GM18868 (cell line): ENCODE results near the gene SLC17A7.
"Not testable (repeated sequence)": the region's sequence is repeated elsewhere in the genome, so short reads cannot be mapped to it uniquely, and the experiment has no call there.

ENCODE experiments used
- ATAC-seq: cut with Tn5 transposase; IDR thresholded peaks from one replicate; pipeline ENCODE4 v1.9.1; 2021; ENCODE audit warnings: mild to moderate bottlenecking, moderate library complexity; ENCODE audit not compliant: unreplicated experiment

SLC17A7 gene

GRCh38 chr19:49470615-49470978 is 29.3 kb upstream of the SLC17A7 start:
- no peak for ATAC-seq

DNA sequence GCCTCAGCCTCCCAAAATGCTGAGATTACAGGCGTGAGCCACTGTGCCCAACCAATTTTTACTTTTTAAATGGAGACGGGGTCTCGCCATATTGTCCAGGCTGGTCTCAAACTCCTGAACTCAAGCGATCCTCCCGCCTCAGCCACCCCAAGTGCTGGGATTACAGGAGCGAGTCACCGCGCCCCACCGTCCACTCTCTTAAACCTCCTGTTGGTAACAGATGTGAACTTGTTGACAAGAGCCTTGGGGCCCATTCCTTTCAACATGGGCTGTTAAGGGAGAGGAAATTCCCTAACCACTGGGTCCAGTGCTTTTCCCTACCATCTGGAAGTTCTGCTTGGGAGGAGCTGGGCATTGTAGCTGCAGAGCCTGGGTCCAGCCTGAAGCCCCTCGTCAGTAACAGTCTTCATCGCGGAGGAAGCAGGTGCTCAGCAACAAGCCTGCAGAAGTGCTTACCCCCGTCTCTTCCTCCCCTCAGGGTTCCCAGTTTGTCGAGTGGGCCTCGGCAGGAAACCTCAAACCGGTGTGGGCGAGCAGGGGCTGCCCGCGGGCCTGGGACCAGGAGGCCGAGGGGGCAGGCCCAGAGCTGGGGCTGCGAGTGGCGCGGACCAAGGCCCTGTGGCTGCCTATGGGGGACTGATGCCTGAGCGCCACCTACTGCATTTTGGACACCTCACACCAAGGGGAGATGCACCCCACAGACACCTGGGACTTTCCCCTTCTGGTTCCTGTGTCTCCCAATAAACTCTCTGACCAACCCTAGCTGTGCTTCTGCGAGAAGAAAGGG is 28.7 kb upstream of the SLC17A7 start:
- ATAC-seq: peak; percentile 48

DNA sequence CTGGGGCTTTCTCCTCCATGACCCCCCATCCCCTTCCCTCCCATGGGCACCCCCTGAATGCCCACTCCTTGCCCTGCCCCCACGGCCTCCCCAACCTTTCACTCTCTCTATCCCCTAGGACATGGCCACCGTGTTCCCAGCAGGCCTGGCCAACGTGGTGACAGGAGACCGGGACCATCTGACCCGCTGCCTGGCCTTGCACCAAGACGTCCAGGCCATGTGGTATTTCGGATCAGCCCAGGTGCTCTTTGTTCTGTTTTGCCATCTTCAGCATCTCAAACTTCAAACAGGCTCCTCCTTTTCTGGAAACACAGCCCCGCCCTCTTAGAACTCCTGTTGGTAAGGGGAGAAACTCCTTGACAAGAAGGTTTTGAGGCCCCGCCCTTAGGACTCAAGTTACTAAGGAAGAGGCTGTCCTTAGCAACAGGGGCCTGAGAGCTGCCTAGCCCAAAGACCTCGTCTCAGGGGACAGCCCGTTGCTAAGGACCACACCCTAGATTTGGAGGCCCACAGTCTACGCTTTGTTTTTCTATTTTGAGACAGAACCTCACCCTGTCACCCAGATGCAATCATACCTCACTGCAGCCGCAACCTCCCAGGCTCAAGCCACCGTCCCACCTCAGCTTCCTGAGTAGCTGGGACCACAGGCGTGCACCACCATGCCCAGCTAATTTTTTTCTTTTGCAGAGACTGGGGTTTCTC is 27.6 kb upstream of the SLC17A7 start:
- peak; percentile 57 for ATAC-seq

- no peak for ATAC-seq
These were observed 26.9 kb upstream of the SLC17A7 start for GRCh38 chr19:49468199-49468598.

- no peak for ATAC-seq
These were observed 24.0 kb upstream of the SLC17A7 start for GRCh38 chr19:49465371-49465770.

- no peak for ATAC-seq
These were observed 22.8 kb upstream of the SLC17A7 start for GRCh38 chr19:49463960-49464740.

GRCh38 chr19:49462492-49462891 is 21.2 kb upstream of the SLC17A7 start:
- ATAC-seq: no peak

DNA sequence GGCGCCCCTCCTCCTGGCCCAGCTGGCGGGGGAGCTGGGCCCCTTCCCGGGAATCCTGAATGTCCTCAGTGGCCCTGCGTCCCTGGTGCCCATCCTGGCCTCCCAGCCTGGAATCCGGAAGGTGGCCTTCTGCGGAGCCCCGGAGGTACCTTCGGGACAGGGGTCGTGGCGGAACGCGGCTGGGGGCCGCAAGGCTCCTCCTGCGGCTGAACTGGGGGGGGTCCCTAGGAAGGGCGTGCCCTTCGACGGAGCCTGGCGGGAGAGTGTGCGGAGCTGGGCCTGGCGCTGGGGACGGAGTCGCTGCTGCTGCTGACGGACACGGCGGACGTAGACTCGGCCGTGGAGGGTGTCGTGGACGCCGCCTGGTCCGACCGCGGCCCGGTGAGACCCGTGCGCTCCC is 20.3 kb upstream of the SLC17A7 start:
- ATAC-seq: no peak

GRCh38 chr19:49461130-49461529 is 19.8 kb upstream of the SLC17A7 start:
- not testable (repeated sequence) for ATAC-seq

- ATAC-seq: no peak
These were observed 18.1 kb upstream of the SLC17A7 start for GRCh38 chr19:49459388-49459787.

DNA sequence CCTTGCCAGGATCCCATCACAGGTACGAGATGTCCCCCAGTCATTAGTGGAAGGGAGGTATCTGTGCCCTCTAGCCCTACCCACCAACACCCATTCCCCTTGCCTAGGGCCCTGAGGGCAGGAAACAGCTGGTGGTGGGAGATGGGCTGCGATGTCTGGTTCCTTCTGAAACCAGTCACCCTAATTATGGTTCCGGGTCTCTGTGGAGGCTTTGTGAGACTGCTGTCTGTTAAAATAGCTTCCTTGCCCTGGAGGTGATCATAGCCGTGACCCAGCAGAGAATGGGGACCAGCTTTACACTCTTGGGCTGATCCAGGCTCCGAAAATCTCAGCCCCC is 17.2 kb upstream of the SLC17A7 start:
- ATAC-seq: no peak

- no peak for ATAC-seq
These were observed 15.0 kb upstream of the SLC17A7 start for GRCh38 chr19:49456326-49456725.

- ATAC-seq: no peak
These were observed 14.4 kb upstream of the SLC17A7 start for GRCh38 chr19:49455773-49456172.

DNA sequence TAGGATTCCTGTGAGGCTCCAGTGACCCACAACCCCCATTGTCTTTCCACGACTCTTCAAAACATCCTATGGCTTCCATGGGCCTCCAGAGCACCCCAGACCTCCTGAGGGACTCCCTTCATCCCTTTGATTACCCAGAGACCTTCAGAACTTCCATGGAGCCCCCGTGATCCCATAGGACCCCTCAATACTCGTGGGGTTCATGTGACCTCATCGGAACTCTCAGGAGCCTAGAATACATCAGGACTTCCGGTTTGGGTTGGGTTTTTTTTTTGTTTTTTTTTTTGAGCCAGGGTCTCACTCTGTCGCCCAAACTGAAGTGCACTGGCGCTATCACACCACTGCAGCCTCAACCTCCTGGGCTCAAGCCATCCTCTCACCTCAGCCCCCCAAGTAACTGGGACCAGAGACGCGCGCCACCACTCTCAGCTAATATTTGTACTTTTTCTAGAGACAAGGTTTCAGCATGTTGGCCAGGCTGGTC is 12.5 kb upstream of the SLC17A7 start:
- no peak for ATAC-seq

- peak; percentile 85 for ATAC-seq
These were observed 11.9 kb upstream of the SLC17A7 start, which contains the start of gene ALDH16A1 for GRCh38 chr19:49453013-49453756. Gene ALDH16A1 (plus strand): TSS chr19:49453225. CDS start chr19:49453332, 107 bp downstream.

DNA sequence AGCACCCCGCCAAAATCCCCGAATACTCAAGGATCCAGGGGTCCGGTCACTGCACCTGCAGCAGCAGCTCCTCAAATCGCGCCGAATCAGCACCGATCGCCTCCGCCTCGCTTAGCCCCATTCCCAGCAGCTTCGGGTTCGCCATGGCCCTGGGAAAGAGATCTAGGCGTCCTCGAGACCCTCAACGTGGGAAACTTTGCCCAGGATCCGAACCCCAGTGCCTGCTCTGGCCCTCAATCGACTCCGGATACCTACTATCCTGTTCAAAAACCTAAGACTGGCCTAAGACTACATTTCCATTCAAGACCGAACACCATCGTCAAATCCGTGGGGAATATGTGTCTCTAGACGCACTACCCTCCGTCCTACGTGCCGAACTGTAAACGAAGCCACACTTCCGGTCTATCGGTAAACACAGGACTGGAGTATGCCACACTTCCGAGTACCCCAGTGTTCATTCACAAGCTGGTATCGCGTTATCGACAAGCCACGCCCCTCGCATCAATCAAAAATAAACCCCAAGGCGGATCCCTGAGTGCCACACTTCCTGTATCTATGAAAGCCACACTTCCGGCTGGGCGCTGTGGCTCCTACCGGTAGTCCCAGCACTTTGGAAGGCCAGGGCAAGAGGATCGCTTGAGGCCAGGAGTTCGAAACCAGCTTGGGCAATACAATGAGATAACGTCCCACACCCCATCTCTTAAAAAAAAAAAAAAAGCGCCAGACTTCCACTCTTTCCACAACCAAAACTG is 10.3 kb upstream of the SLC17A7 start, which contains the start of gene PIH1D1:
Gene PIH1D1 (minus strand): TSS at position 385 of the 752 bp plus-strand sequence. CDS start 240 bp downstream, at position 145.
- ATAC-seq: peak; percentile 54

GRCh38 chr19:49450405-49450804 is 9.1 kb upstream of the SLC17A7 start:
- ATAC-seq: no peak

GRCh38 chr19:49448432-49448786 is 7.1 kb upstream of the SLC17A7 start:
- no peak for ATAC-seq

DNA sequence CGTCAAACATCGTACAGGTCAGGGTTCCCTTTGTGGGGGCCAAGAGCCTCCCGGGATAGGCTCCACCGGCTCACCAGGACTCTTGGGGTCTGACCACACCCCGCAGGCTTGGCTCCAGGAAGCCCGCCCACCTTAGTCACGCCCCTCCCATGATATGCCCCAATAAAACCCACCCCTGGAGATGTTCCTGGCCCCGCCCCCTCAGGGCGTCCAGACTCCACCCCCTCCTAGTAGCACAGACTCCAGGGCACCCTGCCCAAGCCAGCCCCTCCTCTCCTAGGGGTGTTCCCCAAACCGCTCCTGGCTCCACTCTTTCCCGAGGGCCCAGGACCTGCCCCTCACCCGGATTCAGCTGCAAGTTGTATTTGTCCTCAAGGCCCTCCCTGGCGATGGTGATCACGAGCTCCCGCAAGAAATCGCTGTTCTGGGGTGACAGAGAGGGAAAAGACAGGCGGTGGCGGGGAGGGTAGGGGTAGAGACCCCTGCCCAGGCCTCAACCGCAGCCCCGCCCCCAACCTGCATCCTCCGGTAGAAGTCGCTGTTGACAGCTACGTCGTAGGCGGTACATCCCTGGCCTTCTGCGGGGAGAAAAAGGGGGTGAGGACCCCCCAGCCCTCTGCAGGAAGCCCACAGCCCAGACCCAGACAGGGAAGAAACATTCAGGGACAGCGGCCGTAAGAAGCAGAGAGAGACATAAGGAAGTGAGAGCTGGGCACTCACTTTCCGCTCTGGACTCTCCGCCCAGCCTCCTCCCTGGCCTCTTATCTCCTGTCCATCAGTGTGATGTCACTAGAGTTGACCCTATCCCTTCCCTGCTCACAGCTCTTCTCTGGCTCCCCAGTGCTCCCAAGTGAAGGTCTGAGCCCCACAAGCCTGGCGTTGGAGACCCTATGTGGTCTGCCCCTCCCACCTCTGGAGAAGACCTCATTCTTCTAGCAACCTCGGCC is 6.4 kb upstream of the SLC17A7 start:
- no peak for ATAC-seq
